NCI-H1417 treated with DMSO at 0.1 percent for 48 hours (cell line): ENCODE measurements around the gene SEMA3E.
A peak's percentile ranks its signal among the peaks of the same experiment; 100 is the strongest.
"Not testable (repeated sequence)": the region's sequence is repeated elsewhere in the genome, so short reads cannot be mapped to it uniquely, and the experiment has no call there.

Experiments
- DNase-seq: peaks from one replicate; lab custom pipeline; 2025; lab: John Stamatoyannopoulos, UW

The SEMA3E gene

GRCh38 chr7:83486957-83487356 lies 162.0 kb downstream of the SEMA3E start:
- no peak for DNase-seq

- no peak for DNase-seq
Observed at GRCh38 chr7:83486536-83486935, 162.4 kb downstream of the SEMA3E start.

GRCh38 chr7:83484826-83485225 lies 164.1 kb downstream of the SEMA3E start:
- no peak for DNase-seq

- no peak for DNase-seq
Observed at GRCh38 chr7:83484266-83484665, 164.7 kb downstream of the SEMA3E start.

- no peak for DNase-seq
Observed at GRCh38 chr7:83478616-83479015, 170.3 kb downstream of the SEMA3E start.

GRCh38 chr7:83476511-83477050 lies 172.4 kb downstream of the SEMA3E start:
- peak; percentile 22 for DNase-seq

GRCh38 chr7:83475420-83475819 lies 173.5 kb downstream of the SEMA3E start:
- DNase-seq = no peak

GRCh38 chr7:83472376-83472775 lies 176.6 kb downstream of the SEMA3E start:
- DNase-seq = no peak

GRCh38 chr7:83469491-83469890 lies 179.4 kb downstream of the SEMA3E start:
- no peak for DNase-seq

GRCh38 chr7:83469076-83469475 lies 179.9 kb downstream of the SEMA3E start:
- DNase-seq = no peak

- DNase-seq = no peak
Observed at GRCh38 chr7:83468251-83468739, 180.6 kb downstream of the SEMA3E start.

GRCh38 chr7:83467493-83467892 lies 181.4 kb downstream of the SEMA3E start:
- DNase-seq = no peak

GRCh38 chr7:83466956-83467355 lies 182.0 kb downstream of the SEMA3E start:
- no peak for DNase-seq

- DNase-seq = no peak
Observed at GRCh38 chr7:83466187-83466923, 182.6 kb downstream of the SEMA3E start.

GRCh38 chr7:83465643-83466042 lies 183.3 kb downstream of the SEMA3E start:
- no peak for DNase-seq

- DNase-seq = not testable (repeated sequence)
Observed at GRCh38 chr7:83461820-83462219, 187.1 kb downstream of the SEMA3E start.

- not testable (repeated sequence) for DNase-seq
Observed at GRCh38 chr7:83459930-83460653, 188.8 kb downstream of the SEMA3E start.

- not testable (repeated sequence) for DNase-seq
Observed at GRCh38 chr7:83459101-83459929, 189.6 kb downstream of the SEMA3E start.

- no peak for DNase-seq
Observed at GRCh38 chr7:83457022-83457892, 191.7 kb downstream of the SEMA3E start.

GRCh38 chr7:83456413-83456812 lies 192.5 kb downstream of the SEMA3E start:
- DNase-seq = no peak

- no peak for DNase-seq
Observed at GRCh38 chr7:83455612-83456011, 193.3 kb downstream of the SEMA3E start.
